ENCODE measurements around the gene IL17RB.

DNA sequence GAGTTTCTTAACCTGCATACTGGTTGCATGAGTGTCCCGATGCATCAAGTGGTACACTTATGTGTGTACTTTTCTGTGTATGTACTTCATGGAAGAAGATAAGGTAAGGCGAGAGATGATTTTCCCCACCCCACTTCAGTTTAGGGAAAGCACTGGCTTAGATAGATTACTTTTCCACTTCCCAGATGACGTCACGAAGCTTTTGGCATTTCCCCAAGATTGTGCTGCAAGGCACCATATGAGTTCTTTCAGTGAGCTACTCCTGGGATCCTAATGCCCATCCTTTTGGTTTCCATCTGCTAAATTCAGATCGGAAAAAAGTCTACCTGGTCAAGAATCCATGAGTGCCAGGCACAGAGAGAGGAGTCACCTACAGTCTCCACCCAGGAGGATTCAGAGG, 4.5 kb downstream of the IL17RB start:
- TF ChIP-seq, protein P1, sequence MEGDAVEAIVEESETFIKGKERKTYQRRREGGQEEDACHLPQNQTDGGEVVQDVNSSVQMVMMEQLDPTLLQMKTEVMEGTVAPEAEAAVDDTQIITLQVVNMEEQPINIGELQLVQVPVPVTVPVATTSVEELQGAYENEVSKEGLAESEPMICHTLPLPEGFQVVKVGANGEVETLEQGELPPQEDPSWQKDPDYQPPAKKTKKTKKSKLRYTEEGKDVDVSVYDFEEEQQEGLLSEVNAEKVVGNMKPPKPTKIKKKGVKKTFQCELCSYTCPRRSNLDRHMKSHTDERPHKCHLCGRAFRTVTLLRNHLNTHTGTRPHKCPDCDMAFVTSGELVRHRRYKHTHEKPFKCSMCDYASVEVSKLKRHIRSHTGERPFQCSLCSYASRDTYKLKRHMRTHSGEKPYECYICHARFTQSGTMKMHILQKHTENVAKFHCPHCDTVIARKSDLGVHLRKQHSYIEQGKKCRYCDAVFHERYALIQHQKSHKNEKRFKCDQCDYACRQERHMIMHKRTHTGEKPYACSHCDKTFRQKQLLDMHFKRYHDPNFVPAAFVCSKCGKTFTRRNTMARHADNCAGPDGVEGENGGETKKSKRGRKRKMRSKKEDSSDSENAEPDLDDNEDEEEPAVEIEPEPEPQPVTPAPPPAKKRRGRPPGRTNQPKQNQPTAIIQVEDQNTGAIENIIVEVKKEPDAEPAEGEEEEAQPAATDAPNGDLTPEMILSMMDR (IDR thresholded peaks at IDR 0.05), result no peak
- TF ChIP-seq POLR2A (IDR thresholded peaks at IDR 0.05), result no peak
